Panc1 (cell line): ENCODE results near the gene THBS4. TPM values are rescaled to one million over a fixed set of nuclear protein-coding genes. Genes with fewer than 3 reads are reported as not detected.

ENCODE experiments used
- ATAC-seq: fragments of 200-7000 bp; cut with Tn5 transposase; 2 replicates; pipeline ENCODE4 v1.9.1; 2020; ENCODE audit warnings: mild to moderate bottlenecking, moderate library complexity
- BruUV-seq: library from RNA; stranded (reverse); fragments of 400-500 nt; replicated peaks from 2 replicates; lab custom pipeline; 2021; lab: Mats Ljungman, UMichigan
- CTCF ChIA-PET: fragments of 300-600 bp; sonication (Branson Sonifier 250); formaldehyde crosslinking; loops from one replicate; lab custom pipeline; 2022; ENCODE audit warnings: antibody characterized with exemption; lab: Charles Lee
- POLR2A ChIA-PET: fragments of 300-600 bp; sonication (Branson Sonifier 250); formaldehyde crosslinking; loops from one replicate; lab custom pipeline; 2022; ENCODE audit warnings: antibody characterized with exemption; lab: Charles Lee
- DNase-seq: peaks from one replicate; pipeline ENCODE4 v3.0.0-alpha.2; 2010; ENCODE audit warnings: low read depth, low spot score
- H3K27ac ChIP-seq: 2 replicates; pipeline ENCODE4 v1.5.1; 2011; ENCODE audit warnings: mild to moderate bottlenecking, low read length, inconsistent platforms
- H3K27me3 ChIP-seq: fragments of 200-500 bp; sonication (Bioruptor generic); 2 replicates; pipeline ENCODE4 v1.6.0; 2014; ENCODE audit warnings: low read length, inconsistent platforms; ENCODE audit not compliant: control insufficient read depth, insufficient read depth
- H3K36me3 ChIP-seq: fragments of 200-500 bp; sonication (Bioruptor generic); 2 replicates; pipeline ENCODE4 v1.5.1; 2014; ENCODE audit warnings: inconsistent platforms, mild to moderate bottlenecking, low read length, moderate library complexity; ENCODE audit not compliant: control insufficient read depth, insufficient read depth
- H3K4me1 ChIP-seq: 2 replicates; pipeline ENCODE4 v1.5.1; 2011; ENCODE audit warnings: inconsistent platforms, mild to moderate bottlenecking, low read length, moderate library complexity; ENCODE audit not compliant: control insufficient read depth, insufficient read depth
- H3K4me3 ChIP-seq, 2 experiments: 2 replicates each; pipeline ENCODE4 v1.5.1; 2011 to 2012; ENCODE audit warnings: low read depth in 2 of 2, low read length in 2 of 2, mild to moderate bottlenecking in 2 of 2, inconsistent platforms in 1 of 2, moderate library complexity in 1 of 2
- H3K9me3 ChIP-seq: fragments of 200-500 bp; sonication (Bioruptor generic); 2 replicates; pipeline ENCODE4 v1.5.1; 2014; ENCODE audit warnings: low read depth, mild to moderate bottlenecking, inconsistent platforms, low read length, moderate library complexity; ENCODE audit not compliant: control insufficient read depth, insufficient read depth
- POLR2AphosphoS5 ChIP-seq: IDR thresholded peaks from 2 replicates; pipeline ENCODE4 v1.6.1; 2012; ENCODE audit warnings: mild to moderate bottlenecking, low read depth, low read length, moderate library complexity
- SIN3A ChIP-seq: IDR thresholded peaks from 2 replicates; pipeline ENCODE4 v1.6.1; 2012; ENCODE audit warnings: low read depth, mild to moderate bottlenecking, low read length, moderate library complexity, borderline replicate concordance; ENCODE audit not compliant: insufficient read depth
- TCF7L2 ChIP-seq: IDR thresholded peaks from 2 replicates; pipeline ENCODE4 v1.6.1; 2011; ENCODE audit warnings: mild to moderate bottlenecking, low read depth, low read length, inconsistent platforms
- in situ Hi-C: cut with HindIII; loops from 2 replicates; pipeline ENCODE4 v1.10.0; 2016; ENCODE audit warnings: low sequenced_read_pairs, low pct_unique_long_range_greater_than_20kb
- intact Hi-C: fragments of 100-400 bp; cut with micrococcal nuclease; formaldehyde crosslinking; loops from one replicate; pipeline ENCODE4 v1.10.0; 2022; ENCODE audit not compliant: unreplicated experiment
- total RNA-seq: library from RNA; stranded (reverse); gene quantifications from one replicate; pipeline ENCODE4 v1.2.1, GENCODE V29; 2021; ENCODE audit not compliant: unreplicated experiment
- TF ChIP-seq, protein P1 (sequence below), 2 experiments: IDR thresholded peaks; 2 replicates each; pipeline ENCODE4 v1.6.1; 2011 to 2012; ENCODE audit warnings: low read depth in 2 of 2, control low read depth in 1 of 2, low read length in 1 of 2, mild to moderate bottlenecking in 1 of 2, moderate library complexity in 1 of 2; ENCODE audit not compliant: insufficient read depth in 1 of 2
- TF ChIP-seq, protein P2 (sequence below): fragments of 450-650 bp; IDR thresholded peaks from 2 replicates; pipeline ENCODE4 v1.5.1; 2017; ENCODE audit warnings: mild to moderate bottlenecking

Gene THBS4
- total RNA-seq, 1 experiment from 2014 or later, result 0.31 TPM

GRCh38 chr5:80093796-80094195 lies 58.6 kb downstream of the THBS4 start:
- Histone ChIP-seq H3K4me1 (no peaks in the 10 kb centered on the region), H3K27me3 (no peaks in the 10 kb centered on the region), H3K4me3 (no peak overlapping the region), H3K36me3 (no peaks in the 10 kb centered on the region), H3K27ac (no peak overlapping the region), H3K9me3 (no peaks in the 10 kb centered on the region)
- no peak for TF ChIP-seq TCF7L2
- TF ChIP-seq, protein P1, sequence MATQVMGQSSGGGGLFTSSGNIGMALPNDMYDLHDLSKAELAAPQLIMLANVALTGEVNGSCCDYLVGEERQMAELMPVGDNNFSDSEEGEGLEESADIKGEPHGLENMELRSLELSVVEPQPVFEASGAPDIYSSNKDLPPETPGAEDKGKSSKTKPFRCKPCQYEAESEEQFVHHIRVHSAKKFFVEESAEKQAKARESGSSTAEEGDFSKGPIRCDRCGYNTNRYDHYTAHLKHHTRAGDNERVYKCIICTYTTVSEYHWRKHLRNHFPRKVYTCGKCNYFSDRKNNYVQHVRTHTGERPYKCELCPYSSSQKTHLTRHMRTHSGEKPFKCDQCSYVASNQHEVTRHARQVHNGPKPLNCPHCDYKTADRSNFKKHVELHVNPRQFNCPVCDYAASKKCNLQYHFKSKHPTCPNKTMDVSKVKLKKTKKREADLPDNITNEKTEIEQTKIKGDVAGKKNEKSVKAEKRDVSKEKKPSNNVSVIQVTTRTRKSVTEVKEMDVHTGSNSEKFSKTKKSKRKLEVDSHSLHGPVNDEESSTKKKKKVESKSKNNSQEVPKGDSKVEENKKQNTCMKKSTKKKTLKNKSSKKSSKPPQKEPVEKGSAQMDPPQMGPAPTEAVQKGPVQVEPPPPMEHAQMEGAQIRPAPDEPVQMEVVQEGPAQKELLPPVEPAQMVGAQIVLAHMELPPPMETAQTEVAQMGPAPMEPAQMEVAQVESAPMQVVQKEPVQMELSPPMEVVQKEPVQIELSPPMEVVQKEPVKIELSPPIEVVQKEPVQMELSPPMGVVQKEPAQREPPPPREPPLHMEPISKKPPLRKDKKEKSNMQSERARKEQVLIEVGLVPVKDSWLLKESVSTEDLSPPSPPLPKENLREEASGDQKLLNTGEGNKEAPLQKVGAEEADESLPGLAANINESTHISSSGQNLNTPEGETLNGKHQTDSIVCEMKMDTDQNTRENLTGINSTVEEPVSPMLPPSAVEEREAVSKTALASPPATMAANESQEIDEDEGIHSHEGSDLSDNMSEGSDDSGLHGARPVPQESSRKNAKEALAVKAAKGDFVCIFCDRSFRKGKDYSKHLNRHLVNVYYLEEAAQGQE (IDR thresholded peaks at IDR 0.05; ENCODE audit: insufficient read depth in 1 of 2, low read depth in 2 of 2, low read length in 1 of 2), result no peak
- no peak for TF ChIP-seq POLR2AphosphoS5
- TF ChIP-seq SIN3A, result no peak
- TF ChIP-seq, protein P2, sequence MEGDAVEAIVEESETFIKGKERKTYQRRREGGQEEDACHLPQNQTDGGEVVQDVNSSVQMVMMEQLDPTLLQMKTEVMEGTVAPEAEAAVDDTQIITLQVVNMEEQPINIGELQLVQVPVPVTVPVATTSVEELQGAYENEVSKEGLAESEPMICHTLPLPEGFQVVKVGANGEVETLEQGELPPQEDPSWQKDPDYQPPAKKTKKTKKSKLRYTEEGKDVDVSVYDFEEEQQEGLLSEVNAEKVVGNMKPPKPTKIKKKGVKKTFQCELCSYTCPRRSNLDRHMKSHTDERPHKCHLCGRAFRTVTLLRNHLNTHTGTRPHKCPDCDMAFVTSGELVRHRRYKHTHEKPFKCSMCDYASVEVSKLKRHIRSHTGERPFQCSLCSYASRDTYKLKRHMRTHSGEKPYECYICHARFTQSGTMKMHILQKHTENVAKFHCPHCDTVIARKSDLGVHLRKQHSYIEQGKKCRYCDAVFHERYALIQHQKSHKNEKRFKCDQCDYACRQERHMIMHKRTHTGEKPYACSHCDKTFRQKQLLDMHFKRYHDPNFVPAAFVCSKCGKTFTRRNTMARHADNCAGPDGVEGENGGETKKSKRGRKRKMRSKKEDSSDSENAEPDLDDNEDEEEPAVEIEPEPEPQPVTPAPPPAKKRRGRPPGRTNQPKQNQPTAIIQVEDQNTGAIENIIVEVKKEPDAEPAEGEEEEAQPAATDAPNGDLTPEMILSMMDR, result no peak
- CTCF ChIA-PET, result no interaction called here
- intact Hi-C loops, result no loop called here
- BruUV-seq, result no TSS peak
- POLR2A ChIA-PET, result no interaction called here
- no peak for ATAC-seq
- no peak for DNase-seq
- in situ Hi-C loops, result no loop called here

GRCh38 chr5:80094236-80094738 lies 59.1 kb downstream of the THBS4 start:
- TF ChIP-seq, protein P1 (IDR thresholded peaks at IDR 0.05; ENCODE audit: insufficient read depth in 1 of 2, low read depth in 2 of 2, low read length in 1 of 2), result no peak
- TF ChIP-seq SIN3A (no peak), TCF7L2 (no peak), POLR2AphosphoS5 (no peak)
- Histone ChIP-seq H3K9me3 (no peaks in the 10 kb centered on the region), H3K4me1 (no peaks in the 10 kb centered on the region), H3K36me3 (no peaks in the 10 kb centered on the region), H3K27ac (no peak overlapping the region), H3K27me3 (no peaks in the 10 kb centered on the region), H3K4me3 (no peak overlapping the region)
- DNase-seq (no peak), ATAC-seq (no peak)
- CTCF ChIA-PET, result no interaction called here
- POLR2A ChIA-PET, result no interaction called here
- intact Hi-C loops, result no loop called here
- in situ Hi-C loops, result no loop called here
- BruUV-seq, result no TSS peak
